Smooth muscle cell (in vitro differentiated cells): ENCODE measurements around the gene RHEBL1. TPM values are rescaled to one million over a fixed set of nuclear protein-coding genes. Genes with fewer than 3 reads are reported as not detected.

ENCODE experiments used
- DNase-seq: peaks from one replicate; lab custom pipeline; 2025; ENCODE audit not compliant: unreplicated experiment; lab: John Stamatoyannopoulos, UW
- H2AFZ ChIP-seq: fragments of 200-600 bp; sonication (generic); 2 replicates; pipeline ENCODE4 v1.6.0; 2016; ENCODE audit warnings: antibody characterized with exemption, low read depth, mild to moderate bottlenecking
- H3F3A ChIP-seq: fragments of 200-600 bp; sonication (generic); 2 replicates; pipeline ENCODE4 v1.6.0; 2017; ENCODE audit warnings: antibody characterized with exemption, low read depth
- H3K27ac ChIP-seq: fragments of 200-600 bp; sonication (generic); 2 replicates; pipeline ENCODE4 v1.5.1; 2016; ENCODE audit warnings: low read depth, mild to moderate bottlenecking
- H3K27me3 ChIP-seq: fragments of 200-600 bp; sonication (generic); 2 replicates; pipeline ENCODE4 v1.6.1; 2016; ENCODE audit warnings: low read depth, mild to moderate bottlenecking
- H3K36me3 ChIP-seq: fragments of 200-600 bp; sonication (generic); 2 replicates; pipeline ENCODE4 v1.5.1; 2016; ENCODE audit warnings: low read depth
- H3K4me1 ChIP-seq: fragments of 200-600 bp; sonication (generic); 2 replicates; pipeline ENCODE4 v1.5.1; 2016; ENCODE audit warnings: low read depth
- H3K4me2 ChIP-seq: fragments of 200-600 bp; sonication (generic); 2 replicates; pipeline ENCODE4 v1.6.0; 2016; ENCODE audit warnings: mild to moderate bottlenecking
- H3K4me3 ChIP-seq: fragments of 200-600 bp; sonication (generic); 2 replicates; pipeline ENCODE4 v1.5.1; 2016; ENCODE audit warnings: mild to moderate bottlenecking
- H3K79me2 ChIP-seq: fragments of 200-600 bp; sonication (generic); 2 replicates; pipeline ENCODE4 v1.6.0; 2016; ENCODE audit warnings: low read depth, mild to moderate bottlenecking
- H3K9ac ChIP-seq: fragments of 200-600 bp; sonication (generic); 2 replicates; pipeline ENCODE4 v1.6.0; 2016; ENCODE audit warnings: low read depth
- H3K9me3 ChIP-seq: fragments of 200-600 bp; sonication (generic); replicated peaks from 2 replicates; pipeline ENCODE4 v1.5.1; 2016; ENCODE audit warnings: low read depth
- H4K20me1 ChIP-seq: fragments of 200-600 bp; sonication (generic); 2 replicates; pipeline ENCODE4 v1.6.0; 2016; ENCODE audit warnings: low read depth
- CTCF ChIP-seq: fragments of 200-600 bp; sonication (generic); IDR thresholded peaks from 2 replicates; pipeline ENCODE4 v1.5.1; 2017; ENCODE audit warnings: borderline replicate concordance, mild to moderate bottlenecking, antibody characterized with exemption; ENCODE audit not compliant: insufficient read depth, poor library complexity, severe bottlenecking
- WGBS: methylation state at CpG from one replicate; pipeline ENCODE4 v1.1.7; 2016; ENCODE audit warnings: low lambda C conversion rate; 5-methylcytosine and 5-hydroxymethylcytosine counted together
- polyA plus RNA-seq: library from polyadenylated mRNA; unstranded; fragments of >200 nt; fragmentation: Nextera tagmentation; extraction: Ambion mirVana; gene quantifications from 2 replicates; pipeline ENCODE4 v1.2.1, GENCODE V29; 2016
- total RNA-seq: library from RNA; depleted of rRNA; stranded (reverse); fragments of >200 nt; gene quantifications from 2 replicates; pipeline ENCODE4 v1.2.3, GENCODE V29; 2014

RHEBL1 gene
- total and polyA plus RNA-seq, 2 experiments from 2014 or later: 0.76 to 2.1 TPM

- H3K79me2 ChIP-seq: peaks cover 25% of the 10 kb centered on the region
- peaks cover 6% of the 10 kb centered on the region for H3K36me3 ChIP-seq
- H4K20me1 ChIP-seq: peaks cover 75% of the 10 kb centered on the region
- no peak overlapping the region for H2AFZ ChIP-seq
- no peaks in the 10 kb centered on the region for H3K27me3 ChIP-seq
- peaks cover 5% of the 10 kb centered on the region for H3F3A ChIP-seq
- TF ChIP-seq CTCF: no peak
- no peak overlapping the region for H3K4me2 ChIP-seq
- WGBS: over 99% methylated on average over 11 of the region's 13 CpGs
- peak overlapping the region; percentile 50 for H3K27ac ChIP-seq
- no peak overlapping the region for H3K4me3 ChIP-seq
- peaks cover under 1% of the 10 kb centered on the region for H3K4me1 ChIP-seq
- H3K9ac ChIP-seq: no peak overlapping the region
- no peaks in the 10 kb centered on the region for H3K9me3 ChIP-seq
- no peak for DNase-seq
Measured at GRCh38 chr12:49050507-49051372, 19.0 kb downstream of the RHEBL1 start.

- Histone ChIP-seq H3F3A (no peaks in the 10 kb centered on the region), H3K4me3 (no peak overlapping the region), H3K9ac (no peak overlapping the region), H3K4me1 (no peaks in the 10 kb centered on the region), H3K79me2 (peaks cover 14% of the 10 kb centered on the region), H2AFZ (no peak overlapping the region), H4K20me1 (peaks cover 68% of the 10 kb centered on the region), H3K27me3 (no peaks in the 10 kb centered on the region), H3K27ac (peak overlapping the region; percentile 50), H3K4me2 (peak overlapping the region; percentile 16), H3K9me3 (no peaks in the 10 kb centered on the region), H3K36me3 (peaks cover 6% of the 10 kb centered on the region)
- no peak for TF ChIP-seq CTCF
- DNase-seq: no peak
- 49% methylated on average over 20 of the region's 20 CpGs for WGBS
Measured at GRCh38 chr12:49049566-49050224, 20.1 kb downstream of the RHEBL1 start.

GRCh38 chr12:49048953-49049352 is 20.8 kb downstream of the RHEBL1 start:
- DNase-seq: no peak
- H3K9me3 ChIP-seq: no peaks in the 10 kb centered on the region
- no peaks in the 10 kb centered on the region for H3K4me1 ChIP-seq
- H2AFZ ChIP-seq: no peak overlapping the region
- no peak overlapping the region for H3K4me3 ChIP-seq
- peaks cover 7% of the 10 kb centered on the region for H3K79me2 ChIP-seq
- 96% methylated on average over 10 of the region's 10 CpGs for WGBS
- no peaks in the 10 kb centered on the region for H3F3A ChIP-seq
- H3K36me3 ChIP-seq: peaks cover 6% of the 10 kb centered on the region
- no peaks in the 10 kb centered on the region for H3K27me3 ChIP-seq
- H3K27ac ChIP-seq: peak overlapping the region; percentile 50
- H3K4me2 ChIP-seq: no peak overlapping the region
- TF ChIP-seq CTCF: no peak
- H4K20me1 ChIP-seq: peaks cover 67% of the 10 kb centered on the region
- H3K9ac ChIP-seq: no peak overlapping the region
